ENCODE results near the gene H2BK1.

- TF ChIP-seq ZBTB4 (CRISPR knock-in tag; IDR thresholded peaks at IDR 0.05; ENCODE audit: borderline replicate concordance) = no peak
- TF ChIP-seq CBX2 (IDR thresholded peaks at IDR 0.05; ENCODE audit: low read depth, low read length) = no peak
- TF ChIP-seq CBX2 (CRISPR knock-in tag; IDR thresholded peaks at IDR 0.05; ENCODE audit: low read depth) = no peak
- no peak for TF ChIP-seq PRDM10 (CRISPR knock-in tag; IDR thresholded peaks at IDR 0.05; ENCODE audit: low read depth)
- no peak for TF ChIP-seq HOMEZ (CRISPR knock-in tag; IDR thresholded peaks at IDR 0.05; ENCODE audit: low read depth)
- no peak for TF ChIP-seq POLR2AphosphoS5 (IDR thresholded peaks at IDR 0.05; ENCODE audit: low read depth, low read length)
- no peak for TF ChIP-seq CTCF (CRISPR knock-in tag; IDR thresholded peaks at IDR 0.05)
- no peak for TF ChIP-seq SUZ12 (IDR thresholded peaks at IDR 0.05; ENCODE audit: low read depth, low read length)
- TF ChIP-seq ATM (IDR thresholded peaks at IDR 0.05; ENCODE audit: borderline replicate concordance) = no peak
- TF ChIP-seq EZH2 (conservative IDR thresholded peaks at IDR 0.05; ENCODE audit: low read depth, low read length) = no peak
- TF ChIP-seq MZF1 (CRISPR knock-in tag; IDR thresholded peaks at IDR 0.05; ENCODE audit: borderline replicate concordance) = no peak
- TF ChIP-seq ZGPAT (CRISPR knock-in tag; IDR thresholded peaks at IDR 0.05) = no peak
- TF ChIP-seq CREM (IDR thresholded peaks at IDR 0.05) = no peak
- no peak for TF ChIP-seq CREM (CRISPR knock-in tag; IDR thresholded peaks at IDR 0.05)
- no peak for TF ChIP-seq THYN1 (CRISPR knock-in tag; IDR thresholded peaks at IDR 0.05; ENCODE audit: borderline replicate concordance, low read depth)
These were observed 33.0 kb downstream of the H2BK1 start for GRCh38 chr7:151177310-151177709.
